Bronchial epithelial cell (primary cell): ENCODE results near the gene MTG1. TPM values are rescaled to one million over a fixed set of nuclear protein-coding genes. Genes with fewer than 3 reads are reported as not detected.
"Not testable (repeated sequence)": the region's sequence is repeated elsewhere in the genome, so short reads cannot be mapped to it uniquely, and the experiment has no call there.

ENCODE experiments used
- DNase-seq: peaks from one replicate; pipeline ENCODE4 v3.0.0-alpha.2; 2010; ENCODE audit warnings: low read depth
- FAIRE-seq: peaks from 2 replicates; lab custom pipeline; 2011; peaks lifted over from hg19 to GRCh38; lab: Jason Lieb, UNC
- H3K27me3 ChIP-seq: 2 replicates; pipeline ENCODE4 v1.5.1; 2011; ENCODE audit warnings: low read length; ENCODE audit not compliant: control insufficient read depth, insufficient read depth
- H3K36me3 ChIP-seq: 2 replicates; pipeline ENCODE4 v1.5.1; 2011; ENCODE audit warnings: low read length; ENCODE audit not compliant: control insufficient read depth, insufficient read depth
- H3K4me3 ChIP-seq: 2 replicates; pipeline ENCODE4 v1.5.1; 2011; ENCODE audit warnings: mild to moderate bottlenecking, low read depth, low read length, control low read depth
- CTCF ChIP-seq: IDR thresholded peaks from 2 replicates; pipeline ENCODE4 v1.5.1; 2011; ENCODE audit warnings: mild to moderate bottlenecking, moderate library complexity, low read length, control low read depth, inconsistent platforms; ENCODE audit not compliant: insufficient read depth, severe bottlenecking
- total RNA-seq: library from RNA; depleted of rRNA; stranded (reverse); fragments of >200 nt; gene quantifications from 2 replicates; pipeline ENCODE4 v1.2.1, GENCODE V29; 2014

The MTG1 gene
- total RNA-seq, 1 donor from 2014 or later: 20.5 TPM

GRCh38 chr10:133420579-133420978 lies 26.6 kb downstream of the MTG1 start:
- Histone ChIP-seq H3K27me3 (peaks cover 4% of the 10 kb centered on the region), H3K4me3 (no peak overlapping the region), H3K36me3 (peaks cover 1% of the 10 kb centered on the region)
- DNase-seq: no peak
- no peak for TF ChIP-seq CTCF
- no peak for FAIRE-seq

DNA sequence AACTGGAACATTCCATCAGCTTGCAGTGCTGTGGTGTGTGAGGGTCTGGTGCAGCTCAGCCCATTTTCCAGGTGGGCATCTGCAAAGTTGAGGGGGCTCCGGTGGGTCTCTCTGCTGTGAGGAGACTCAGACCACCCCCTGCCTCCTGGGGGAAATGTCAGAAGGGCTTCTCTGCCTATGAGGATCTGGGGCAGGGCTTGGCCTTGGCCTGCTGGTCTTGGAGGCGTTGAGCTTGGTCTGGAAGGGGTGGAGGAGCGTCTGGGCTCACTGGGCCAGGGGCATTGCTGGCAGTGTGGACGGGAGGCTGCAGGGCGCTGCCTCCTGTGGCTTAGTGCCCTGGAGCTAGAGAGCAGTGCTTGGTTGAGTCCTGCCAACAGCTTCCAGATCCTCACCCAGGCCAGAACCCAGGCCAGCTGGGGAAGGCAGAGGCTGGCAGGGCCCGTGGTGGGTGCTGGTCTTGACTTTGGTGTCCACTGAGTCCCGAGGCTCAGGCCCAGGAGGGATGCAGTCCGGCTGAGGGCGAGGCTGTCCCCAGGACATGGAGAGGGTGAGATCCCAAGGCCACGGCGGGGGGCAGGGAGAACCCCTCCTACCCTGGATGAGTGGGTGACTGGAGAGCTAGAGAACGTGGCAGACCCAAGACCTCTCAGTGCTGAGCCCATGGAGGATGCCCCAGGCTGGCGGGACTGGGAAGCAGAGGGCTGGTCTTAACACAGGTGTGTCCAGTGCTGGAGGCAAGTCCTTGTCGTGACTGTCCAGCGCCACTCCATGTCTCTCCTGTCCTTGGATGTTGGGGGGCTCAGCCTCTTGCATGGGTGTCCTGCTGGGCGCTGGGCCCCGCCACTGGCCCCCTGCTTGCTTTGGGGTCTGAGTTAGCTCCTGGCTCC lies 27.6 kb downstream of the MTG1 start:
- TF ChIP-seq CTCF: no peak
- Histone ChIP-seq H3K27me3 (peaks cover 4% of the 10 kb centered on the region), H3K36me3 (peaks cover 1% of the 10 kb centered on the region), H3K4me3 (no peak overlapping the region)
- DNase-seq (no peak), FAIRE-seq (no peak)

DNA sequence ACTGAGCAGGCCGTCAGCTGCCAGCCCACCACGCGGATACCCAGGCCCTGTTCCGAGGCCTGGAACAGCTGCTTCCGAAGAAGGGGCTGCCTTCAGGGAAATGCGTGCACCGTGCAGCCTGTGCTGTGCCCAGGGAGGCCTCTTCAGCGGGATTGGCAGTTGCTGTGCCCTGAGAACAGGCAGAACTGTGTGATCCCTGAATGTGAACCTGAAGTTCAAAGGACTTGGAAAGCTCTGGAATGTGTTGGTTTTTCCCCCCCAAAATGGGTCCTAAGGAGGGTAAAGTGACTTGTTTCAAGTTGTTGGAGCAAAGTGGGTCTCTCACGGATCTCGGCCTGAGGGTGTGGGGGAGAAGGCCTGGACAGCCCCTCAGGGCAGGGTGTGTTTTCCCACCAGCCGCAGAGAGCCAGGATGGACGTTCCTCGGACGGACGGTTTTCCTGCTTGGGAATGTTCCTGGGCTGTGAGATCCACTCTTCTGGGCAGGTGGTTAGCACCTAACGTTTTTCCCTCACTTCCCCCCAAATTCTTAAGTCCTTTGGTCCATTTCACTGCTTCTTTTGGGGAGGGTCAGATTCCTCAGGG lies 28.4 kb downstream of the MTG1 start:
- Histone ChIP-seq H3K27me3 (peaks cover 4% of the 10 kb centered on the region), H3K4me3 (no peak overlapping the region), H3K36me3 (peaks cover 1% of the 10 kb centered on the region)
- FAIRE-seq: no peak
- no peak for DNase-seq
- TF ChIP-seq CTCF: no peak

DNA sequence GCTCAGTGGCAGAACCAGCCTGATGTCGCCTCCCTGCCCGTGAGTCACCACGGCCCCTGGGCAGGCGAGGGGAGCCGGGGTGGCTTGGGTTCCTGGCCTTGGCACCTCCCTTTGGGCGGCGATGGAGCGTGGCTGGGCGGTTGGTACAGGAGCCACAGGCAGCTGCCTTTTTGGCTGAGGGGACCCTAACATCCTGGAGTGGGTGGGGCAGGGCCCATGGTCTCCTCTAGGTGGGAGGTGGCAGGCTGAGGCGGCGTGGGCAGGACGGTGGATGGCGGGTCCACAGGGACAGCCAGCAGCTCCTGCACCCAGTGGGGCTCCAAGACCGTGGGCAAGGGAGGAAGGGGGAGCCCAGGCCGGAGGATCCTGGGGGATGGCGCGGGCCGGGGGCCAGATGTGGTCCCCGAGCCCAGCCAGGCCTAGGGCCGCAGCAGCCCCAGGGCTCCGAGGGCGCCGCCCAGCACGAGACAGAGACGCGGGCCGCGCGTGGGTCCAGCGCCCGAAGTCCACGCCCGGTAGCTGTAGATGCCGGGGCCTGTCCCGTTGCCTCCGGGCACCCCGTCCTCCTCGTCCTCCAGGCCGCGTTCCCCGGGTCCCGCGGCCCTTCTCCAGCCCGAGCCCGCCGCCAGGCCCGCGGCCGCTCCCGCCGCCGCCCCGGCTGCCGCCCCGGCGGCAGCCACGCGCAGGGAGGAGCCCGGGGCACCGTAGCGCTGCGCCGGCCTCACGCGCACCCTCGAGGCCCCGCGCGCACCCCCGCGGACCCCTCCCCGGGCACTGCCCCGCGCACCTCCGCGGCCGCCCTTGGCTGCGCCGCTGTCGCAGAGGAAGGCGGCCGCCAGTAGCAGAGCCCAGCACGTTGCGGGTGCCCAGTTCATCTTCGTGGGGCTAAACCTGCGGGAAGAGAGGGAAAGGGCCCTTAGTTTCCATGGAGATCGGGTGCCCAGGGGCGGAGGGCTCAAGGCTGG lies 29.1 kb downstream of the MTG1 start:
- Histone ChIP-seq H3K4me3 (no peak overlapping the region), H3K36me3 (peaks cover 1% of the 10 kb centered on the region), H3K27me3 (peaks cover 4% of the 10 kb centered on the region)
- FAIRE-seq (no peak), DNase-seq (no peak)
- TF ChIP-seq CTCF: no peak

DNA sequence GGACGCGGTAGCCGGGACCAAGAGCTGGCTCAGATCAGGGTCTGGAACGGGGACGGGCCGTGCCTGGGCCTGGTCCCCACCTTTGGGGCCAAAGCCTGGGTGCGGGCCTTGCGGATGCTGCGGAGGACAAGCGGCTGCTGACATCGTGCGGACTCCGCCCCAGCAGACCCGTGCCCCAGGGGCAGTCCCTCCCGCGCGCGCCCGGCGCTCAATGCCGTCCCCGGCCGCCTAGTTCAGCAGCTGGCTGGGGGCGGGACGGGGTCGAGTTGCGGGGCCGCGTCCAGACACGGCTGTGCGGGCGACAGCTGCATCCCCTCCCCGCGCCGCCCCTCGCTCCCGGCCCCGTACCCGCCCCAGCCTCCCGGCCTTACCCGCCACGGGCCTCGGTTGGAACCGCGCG lies 30.1 kb downstream of the MTG1 start:
- H3K27me3 ChIP-seq, FAIRE-seq, H3K36me3 ChIP-seq, H3K4me3 ChIP-seq, DNase-seq: not testable (repeated sequence)

DNA sequence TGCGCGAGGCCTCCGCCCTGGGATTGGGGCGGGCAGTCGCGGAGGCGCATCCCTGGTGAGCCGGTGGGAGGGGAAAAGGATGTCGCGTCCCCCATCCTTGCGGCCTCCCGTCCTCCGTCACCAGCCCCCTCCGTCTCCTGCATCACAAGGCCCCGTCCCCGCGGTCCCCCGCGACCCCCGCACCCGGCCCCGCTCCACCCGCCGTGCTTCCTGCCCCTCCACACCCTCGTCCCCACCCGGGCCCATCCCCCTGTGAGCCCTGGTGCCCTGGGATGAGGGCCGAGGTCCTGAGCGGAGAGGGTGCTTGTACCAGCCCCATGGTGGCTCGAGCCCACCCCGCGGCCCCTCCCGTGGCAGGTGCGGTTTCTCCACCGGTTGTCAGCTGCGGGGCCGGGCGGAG lies 30.6 kb downstream of the MTG1 start, which contains the start of gene SPRN:
Gene SPRN (minus strand): TSS at position 25 of the 400 bp plus-strand sequence. CDS start 944 bp downstream, outside the sequence.
- DNase-seq, H3K27me3 ChIP-seq, H3K36me3 ChIP-seq, FAIRE-seq, H3K4me3 ChIP-seq: not testable (repeated sequence)

- H3K27me3 ChIP-seq, H3K4me3 ChIP-seq, H3K36me3 ChIP-seq, DNase-seq: not testable (repeated sequence)
- FAIRE-seq: peak; percentile 76
These were observed 35.6 kb downstream of the MTG1 start for GRCh38 chr10:133429571-133429970.

- not testable (repeated sequence) for H3K27me3 ChIP-seq, H3K4me3 ChIP-seq, H3K36me3 ChIP-seq, DNase-seq
- FAIRE-seq: peak; percentile 98
These were observed 38.1 kb downstream of the MTG1 start for GRCh38 chr10:133431888-133432613.

GRCh38 chr10:133432789-133433188 lies 38.8 kb downstream of the MTG1 start:
- FAIRE-seq, H3K27me3 ChIP-seq, DNase-seq, H3K36me3 ChIP-seq, H3K4me3 ChIP-seq: not testable (repeated sequence)
